HG02970 (cell line): ENCODE measurements around the gene SIRPB1.
"Not testable (repeated sequence)": the region's sequence is repeated elsewhere in the genome, so short reads cannot be mapped to it uniquely, and the experiment has no call there.

ENCODE experiments used
- ATAC-seq: cut with Tn5 transposase; IDR thresholded peaks from one replicate; pipeline ENCODE4 v1.9.1; 2021; ENCODE audit warnings: mild to moderate bottlenecking, moderate library complexity, moderate number of reproducible peaks; ENCODE audit not compliant: unreplicated experiment, low FRiP score

SIRPB1 gene

DNA sequence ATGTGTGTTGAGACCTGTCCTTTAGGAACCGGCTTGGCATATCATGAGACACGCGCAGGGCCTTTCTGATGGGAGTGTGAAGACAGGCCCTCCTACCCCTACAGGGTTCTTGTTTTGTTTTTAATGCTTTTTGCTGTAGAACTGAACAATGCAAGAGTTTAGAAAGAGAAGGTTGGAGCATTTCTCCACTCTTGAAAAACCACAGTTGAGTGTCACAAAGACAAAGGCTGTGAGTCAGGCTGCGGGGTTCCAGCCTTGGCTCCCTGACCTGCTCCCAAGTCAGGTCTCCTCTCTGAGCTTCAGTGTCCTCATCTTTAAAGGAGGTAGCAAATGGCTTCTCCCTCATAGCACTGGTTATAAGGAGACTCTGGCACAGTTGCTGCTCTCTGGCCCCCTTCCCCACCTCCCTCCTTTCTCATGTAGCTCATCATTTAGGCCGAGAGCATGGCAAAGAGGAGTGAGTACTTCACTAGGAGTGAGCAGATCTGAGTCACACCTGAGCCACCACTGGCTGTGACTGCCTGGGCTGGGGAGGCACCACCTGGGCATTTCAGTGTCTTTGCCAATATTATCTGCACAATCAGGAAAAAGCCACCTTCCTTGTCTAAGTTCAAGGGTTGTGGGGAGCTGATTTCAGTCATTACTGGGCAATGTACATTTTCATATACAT is 11.0 kb downstream of the SIRPB1 start:
- ATAC-seq: not testable (repeated sequence)

DNA sequence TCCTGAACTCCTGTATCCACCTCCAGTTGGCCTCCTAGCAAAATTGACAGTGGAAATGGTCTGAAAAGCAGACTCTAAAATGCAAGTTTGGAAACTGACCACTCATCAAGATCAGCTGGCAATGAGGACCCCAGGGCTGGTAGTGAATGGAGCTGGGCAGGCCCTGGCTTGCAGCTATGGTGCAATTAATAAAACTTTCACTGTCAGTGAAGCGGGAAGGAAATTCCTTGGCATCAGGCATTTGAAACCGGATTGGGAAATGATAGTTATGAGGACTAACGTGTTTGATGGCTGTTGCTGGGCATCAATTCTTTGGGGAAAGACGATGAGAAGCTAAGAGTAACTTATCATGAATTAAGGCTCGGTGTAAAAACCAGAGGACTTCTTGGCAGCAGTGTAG is 19.1 kb downstream of the SIRPB1 start:
- ATAC-seq: no peak

DNA sequence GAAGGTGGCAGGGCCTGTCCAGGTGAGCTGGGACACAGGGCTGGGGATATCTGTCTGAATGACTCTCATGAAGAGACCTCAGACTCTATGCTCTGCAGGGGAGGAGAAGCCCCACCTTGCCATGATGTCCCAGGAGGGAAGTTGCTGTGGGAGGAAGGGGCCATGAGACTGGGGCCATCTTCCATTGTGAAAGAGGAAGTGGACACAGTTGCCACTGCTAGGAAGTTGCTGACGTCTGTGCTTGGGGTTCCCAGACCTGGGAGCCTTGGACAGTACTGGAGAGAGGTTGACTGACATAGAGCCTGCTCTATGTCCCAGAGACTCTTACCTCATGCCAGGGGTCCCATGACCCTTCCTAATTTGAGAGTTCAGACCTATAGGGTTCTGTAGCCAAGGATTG is 24.5 kb downstream of the SIRPB1 start:
- ATAC-seq: no peak

DNA sequence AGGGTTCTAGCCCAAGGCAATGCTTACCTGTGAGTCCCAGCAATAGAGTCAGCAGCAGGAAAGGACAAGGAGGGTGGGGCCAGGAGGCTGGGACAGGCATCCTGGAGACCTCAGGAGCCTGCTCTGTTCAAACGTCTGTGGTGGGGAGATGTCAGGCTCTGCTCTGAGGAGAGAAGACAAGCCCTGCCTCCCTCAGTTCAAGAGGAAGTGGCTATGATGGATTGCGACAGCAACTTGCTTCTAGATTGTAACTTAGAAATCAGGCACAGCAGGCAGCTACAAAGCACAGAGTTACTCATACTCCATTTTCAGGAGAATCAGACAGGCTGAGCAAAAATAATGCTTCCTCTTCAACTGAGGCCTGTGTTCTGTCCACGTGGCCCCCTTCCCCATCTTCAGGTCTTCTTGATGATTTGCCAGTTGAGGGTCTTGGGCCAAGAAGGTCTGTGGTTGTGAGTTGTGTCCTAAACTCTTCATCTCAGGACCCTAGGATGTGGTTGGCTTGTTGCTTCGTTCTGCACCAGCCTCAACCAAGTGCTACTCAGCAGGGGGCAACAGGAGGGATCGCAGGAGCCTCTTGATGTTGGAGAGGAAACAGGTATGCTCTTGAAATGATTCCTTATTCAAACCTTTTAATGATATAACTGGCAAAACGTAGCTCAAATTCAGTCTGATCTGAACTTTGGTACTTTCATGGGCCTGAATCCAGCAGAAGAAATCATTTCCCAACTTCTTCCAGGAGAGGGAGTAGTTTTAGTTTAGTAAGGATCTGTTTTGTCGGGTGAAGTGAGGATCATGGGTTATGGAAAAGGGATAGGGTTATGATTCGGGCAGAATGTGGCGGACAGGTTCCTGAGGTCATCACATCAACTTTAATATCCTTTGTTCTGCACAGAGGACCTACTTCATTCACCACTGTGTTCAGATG is 31.0 kb downstream of the SIRPB1 start:
- no peak for ATAC-seq

DNA sequence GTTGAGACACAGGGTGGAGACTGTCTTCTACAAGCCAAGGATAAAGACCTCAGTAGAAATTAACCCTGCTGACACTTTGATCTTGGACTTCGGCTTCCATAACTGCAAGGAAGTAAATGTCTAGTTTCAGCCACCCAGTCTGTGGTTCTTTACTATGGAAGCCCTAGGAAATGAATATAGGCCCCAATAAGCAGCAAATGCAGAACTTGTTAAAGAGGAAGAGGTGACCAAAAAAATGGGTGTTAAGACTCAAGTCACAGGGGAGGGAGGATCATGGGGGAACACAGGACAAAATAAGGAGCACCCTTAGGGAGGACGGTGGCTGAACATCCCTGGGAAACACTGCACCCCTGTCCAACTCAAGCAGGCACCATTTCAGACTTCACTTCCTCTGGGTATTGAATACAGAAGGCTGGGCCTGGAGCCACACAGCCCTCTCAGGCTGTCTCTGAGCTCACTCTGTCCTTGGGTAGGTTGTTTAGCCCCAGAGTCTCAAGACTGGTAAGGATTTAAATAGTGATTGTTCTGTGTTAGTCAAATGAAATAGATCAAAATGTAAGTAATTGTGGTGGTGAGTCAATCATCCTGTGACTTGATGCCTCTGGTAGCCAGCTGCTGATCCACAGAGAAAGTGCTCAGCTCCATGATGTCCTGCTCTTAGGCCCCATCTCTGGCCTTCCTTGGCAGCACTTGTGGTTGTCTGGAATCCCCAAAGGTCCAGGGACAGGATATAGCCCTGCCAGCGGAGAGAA is 31.9 kb downstream of the SIRPB1 start:
- ATAC-seq: no peak

DNA sequence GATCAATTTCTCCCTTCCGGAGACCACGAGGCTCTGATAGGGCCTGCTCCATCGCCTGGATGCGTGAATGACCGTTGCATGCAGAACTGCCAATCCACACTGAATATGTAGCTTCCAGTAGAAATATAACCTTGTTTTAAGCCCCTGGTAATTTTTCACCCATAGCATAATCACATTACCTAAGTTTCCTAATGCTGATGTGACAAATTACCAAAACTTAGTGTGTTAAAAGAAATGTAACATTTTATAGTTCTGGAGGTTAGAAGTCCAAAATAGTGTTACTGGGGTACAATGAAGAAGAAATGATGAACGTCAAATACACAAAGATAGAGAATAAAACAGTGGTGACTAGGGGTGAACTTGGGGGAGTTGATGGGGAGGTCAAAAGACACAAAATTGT is 40.3 kb downstream of the SIRPB1 start:
- ATAC-seq: no peak

DNA sequence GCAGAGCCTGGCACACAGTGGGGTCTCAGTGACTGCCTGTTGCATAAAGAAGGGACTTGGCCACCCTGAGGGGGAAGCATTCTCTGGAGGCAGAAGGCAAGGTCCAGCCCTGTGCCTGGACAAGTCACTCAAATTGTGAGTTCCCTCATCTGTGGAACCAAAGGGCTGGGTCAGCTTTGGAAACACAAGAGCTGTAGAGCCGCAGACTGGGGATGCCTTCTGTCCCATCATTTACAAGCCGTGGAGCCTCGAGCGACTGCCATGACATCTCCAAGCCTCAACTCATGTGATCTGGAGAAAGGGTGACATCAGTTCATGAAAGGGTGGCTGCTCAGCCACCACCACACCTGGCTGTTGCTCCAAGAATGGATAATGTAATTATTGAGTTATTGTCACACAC is 41.9 kb downstream of the SIRPB1 start:
- ATAC-seq: no peak

DNA sequence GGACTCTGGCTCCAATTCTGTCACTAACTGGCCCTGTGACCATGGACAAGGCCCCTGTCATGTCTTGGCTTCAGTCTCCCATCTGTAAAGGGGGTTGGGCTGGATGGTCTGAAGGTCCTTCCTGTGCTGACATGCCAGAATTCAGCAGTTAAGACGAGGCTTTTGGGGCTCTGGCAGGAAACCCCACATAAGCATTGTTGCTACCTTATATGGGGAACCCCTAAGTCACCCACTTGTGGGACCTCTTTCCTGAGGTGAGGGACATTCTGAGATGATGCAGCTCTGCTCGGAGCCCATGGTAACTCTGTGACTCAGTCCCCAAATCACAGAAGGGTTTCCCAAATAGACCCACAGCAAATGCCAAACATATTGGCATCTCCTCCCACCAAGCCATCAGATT is 42.5 kb downstream of the SIRPB1 start:
- ATAC-seq: not testable (repeated sequence)

DNA sequence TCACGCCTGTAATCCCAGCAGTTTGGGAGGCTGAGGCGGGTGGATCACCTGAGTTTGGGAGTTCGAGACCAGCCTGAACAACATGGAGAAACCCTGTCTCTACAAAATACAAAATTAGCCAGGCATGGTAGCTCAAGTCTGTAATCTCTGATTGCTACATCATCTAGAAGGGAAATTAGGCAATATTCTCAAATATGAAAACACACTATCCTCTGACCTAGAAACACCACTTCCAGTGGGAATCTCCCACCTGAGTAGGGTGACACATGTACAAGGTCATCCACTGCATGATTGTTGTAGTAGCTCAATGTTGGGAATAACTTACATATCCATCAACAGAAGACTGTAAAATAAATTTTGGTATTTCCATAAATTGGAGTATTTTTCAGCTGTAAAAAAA is 43.2 kb downstream of the SIRPB1 start:
- no peak for ATAC-seq

DNA sequence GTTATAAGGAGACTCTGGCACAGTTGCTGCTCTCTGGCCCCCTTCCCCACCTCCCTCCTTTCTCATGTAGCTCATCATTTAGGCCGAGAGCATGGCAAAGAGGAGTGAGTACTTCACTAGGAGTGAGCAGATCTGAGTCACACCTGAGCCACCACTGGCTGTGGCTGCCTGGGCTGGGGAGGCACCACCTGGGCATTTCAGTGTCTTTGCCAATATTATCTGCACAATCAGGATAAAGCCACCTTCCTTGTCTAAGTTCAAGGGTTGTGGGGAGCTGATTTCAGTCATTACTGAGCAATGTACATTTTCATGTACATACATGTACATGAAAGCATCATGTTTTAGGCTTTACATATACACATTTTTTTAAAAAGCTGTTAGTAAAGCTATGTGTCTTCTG is 43.8 kb downstream of the SIRPB1 start:
- not testable (repeated sequence) for ATAC-seq

DNA sequence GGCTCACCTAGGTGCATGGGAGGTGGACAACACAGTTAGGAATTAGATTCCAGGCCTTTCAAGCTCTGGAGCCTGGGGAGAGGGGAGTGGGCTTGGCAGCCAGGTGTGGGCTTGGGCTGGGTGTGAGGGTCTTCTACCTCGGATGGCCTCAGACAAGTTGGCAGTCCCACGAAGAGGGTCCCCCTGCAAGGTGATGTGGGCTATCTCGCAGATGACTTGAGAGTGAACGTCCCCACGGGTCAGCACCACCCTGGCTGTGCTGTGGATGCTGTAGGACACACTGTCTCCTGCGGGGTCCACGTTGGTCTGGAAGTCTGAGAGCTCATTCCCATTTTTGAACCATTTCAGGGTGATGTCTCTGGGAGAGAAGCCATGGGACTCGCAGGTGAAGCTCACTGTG is 48.2 kb downstream of the SIRPB1 start:
- ATAC-seq: not testable (repeated sequence)
